GM06990 (cell line): ENCODE results near the gene FMC1.

Experiments used
- DNase-seq: peaks from one replicate; pipeline ENCODE4 v3.0.0-alpha.2; 2011; ENCODE audit not compliant: insufficient read length; ENCODE audit errors: extremely low read depth
- H3K27me3 ChIP-seq: replicated peaks from 2 replicates; pipeline ENCODE4 v1.6.0; 2011; ENCODE audit warnings: low read length; ENCODE audit not compliant: control insufficient read depth, insufficient read depth
- H3K36me3 ChIP-seq: 2 replicates; pipeline ENCODE4 v1.5.1; 2011; ENCODE audit warnings: low read length; ENCODE audit not compliant: control insufficient read depth, insufficient read depth
- H3K4me3 ChIP-seq: replicated peaks from 2 replicates; pipeline ENCODE4 v1.5.1; 2011; ENCODE audit warnings: low read depth, mild to moderate bottlenecking, control low read depth, low read length
- CTCF ChIP-seq: IDR thresholded peaks from 2 replicates; pipeline ENCODE4 v1.5.1; 2011; ENCODE audit warnings: low read length, control low read depth, mild to moderate bottlenecking, inconsistent platforms; ENCODE audit not compliant: insufficient read depth, poor library complexity, severe bottlenecking

Gene FMC1

GRCh38 chr7:139362302-139362701 lies 21.2 kb downstream of the FMC1 start:
- Histone ChIP-seq H3K27me3 (no peaks in the 10 kb centered on the region), H3K4me3 (no peak overlapping the region; the same call in 1 of the 2 replicates), H3K36me3 (peaks cover 3% of the 10 kb centered on the region)
- no peak for DNase-seq
- TF ChIP-seq CTCF = no peak

- no peak for DNase-seq
- peaks cover 6% of the 10 kb centered on the region for H3K36me3 ChIP-seq
- TF ChIP-seq CTCF = no peak
- no peak overlapping the region for H3K4me3 ChIP-seq
- H3K27me3 ChIP-seq = no peaks in the 10 kb centered on the region
These were observed 21.8 kb downstream of the FMC1 start for GRCh38 chr7:139362981-139363380.

- DNase-seq = no peak
- TF ChIP-seq CTCF = no peak
- H3K36me3 ChIP-seq = peaks cover 6% of the 10 kb centered on the region
These were observed 24.2 kb downstream of the FMC1 start for GRCh38 chr7:139365336-139365735.

GRCh38 chr7:139366400-139366799 lies 25.3 kb downstream of the FMC1 start:
- Histone ChIP-seq H3K27me3 (no peaks in the 10 kb centered on the region), H3K36me3 (peaks cover 7% of the 10 kb centered on the region)
- no peak for DNase-seq

More at GRCh38 chr7:139365336-139365735, 24.2 kb downstream of the FMC1 start:
- Histone ChIP-seq H3K4me3 (no peak overlapping the region), H3K27me3 (no peaks in the 10 kb centered on the region)

GRCh38 chr7:139367438-139368155 lies 26.5 kb downstream of the FMC1 start:
- no peak for TF ChIP-seq CTCF
- Histone ChIP-seq H3K36me3 (peaks cover 7% of the 10 kb centered on the region), H3K4me3 (no peak overlapping the region), H3K27me3 (no peaks in the 10 kb centered on the region)
- no peak for DNase-seq

More at GRCh38 chr7:139366400-139366799, 25.3 kb downstream of the FMC1 start:
- TF ChIP-seq CTCF = no peak
- no peak overlapping the region for H3K4me3 ChIP-seq
